IPS-NIHi11 (cell line): ENCODE data around the gene FAM184B.

Experiments
- DNase-seq: peaks from one replicate; pipeline ENCODE4 v3.0.0; 2012; ENCODE audit warnings: mixed read lengths, low spot score

FAM184B gene

GRCh38 chr4:17773135-17773698 lies 8.2 kb downstream of the FAM184B start:
- DNase-seq: no peak

DNA sequence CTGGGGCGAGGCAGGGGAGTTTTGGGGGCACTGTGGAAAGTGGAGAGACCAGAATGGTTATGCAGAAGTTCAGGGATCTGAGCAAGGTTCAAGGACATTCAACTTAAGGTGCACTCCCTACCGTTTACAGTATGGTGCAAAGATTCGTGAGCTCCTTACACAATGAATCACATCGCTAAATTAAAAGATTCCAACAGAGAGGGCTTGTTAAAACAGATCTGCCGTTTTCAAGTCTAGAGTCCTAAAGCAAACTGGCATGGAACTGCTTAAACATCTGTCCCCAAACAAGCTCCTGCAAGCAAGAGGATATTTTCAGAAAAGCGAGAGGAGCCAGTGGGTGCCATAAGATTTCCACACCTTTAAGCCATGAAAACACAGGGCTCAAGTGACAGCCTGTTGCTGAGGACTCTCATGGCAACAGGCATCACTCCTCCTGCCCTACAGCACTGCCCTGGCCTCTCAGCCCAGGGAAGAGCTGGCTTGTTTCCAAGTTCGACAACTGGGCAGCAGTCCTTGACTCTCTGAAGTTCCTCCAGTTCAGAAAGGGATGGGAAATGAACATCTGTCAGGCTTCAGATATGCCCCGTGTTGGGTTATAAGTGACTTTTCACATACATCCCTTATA lies 10.0 kb downstream of the FAM184B start:
- no peak for DNase-seq

GRCh38 chr4:17770845-17771244 lies 10.6 kb downstream of the FAM184B start:
- no peak for DNase-seq

GRCh38 chr4:17769406-17770174 lies 11.8 kb downstream of the FAM184B start:
- DNase-seq: no peak

- DNase-seq: no peak
Measured at GRCh38 chr4:17766826-17767458, 14.5 kb downstream of the FAM184B start.

DNA sequence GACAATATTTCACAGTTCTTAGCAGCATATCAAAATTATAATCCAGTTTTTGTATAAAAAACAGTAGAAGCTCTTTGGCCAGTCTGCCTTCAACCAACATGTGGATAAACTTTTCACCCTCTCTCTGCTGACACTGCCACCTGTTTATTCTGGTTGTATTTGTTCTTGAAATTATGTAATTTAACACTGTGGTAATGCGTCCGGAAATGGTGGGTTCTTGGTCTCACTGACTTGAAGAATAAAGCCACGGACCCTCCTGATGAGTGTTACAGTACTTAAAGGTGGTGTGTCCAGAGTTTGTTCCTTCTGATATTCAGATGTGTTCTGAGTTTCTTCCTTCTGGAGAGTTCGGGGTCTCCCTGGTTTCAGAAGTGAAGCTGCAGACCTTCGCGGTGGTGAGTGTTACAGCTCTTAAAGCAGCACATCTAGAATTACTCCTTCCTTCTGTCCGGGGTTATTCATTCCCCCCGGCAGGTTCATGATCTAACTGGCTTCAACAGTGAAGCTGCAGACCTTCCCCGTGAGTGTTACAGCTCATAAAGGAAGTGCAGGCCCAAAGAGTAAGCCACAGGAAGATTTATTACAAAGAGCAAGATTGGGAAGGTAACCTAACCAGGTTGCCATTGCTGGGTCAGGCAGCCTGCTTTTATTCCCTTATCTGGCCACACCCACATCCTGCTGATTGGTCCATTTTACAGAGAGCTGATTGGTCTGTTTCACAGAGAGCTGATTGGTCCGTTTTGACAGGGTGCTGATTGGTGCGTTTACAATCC lies 15.7 kb downstream of the FAM184B start:
- DNase-seq: no peak

DNA sequence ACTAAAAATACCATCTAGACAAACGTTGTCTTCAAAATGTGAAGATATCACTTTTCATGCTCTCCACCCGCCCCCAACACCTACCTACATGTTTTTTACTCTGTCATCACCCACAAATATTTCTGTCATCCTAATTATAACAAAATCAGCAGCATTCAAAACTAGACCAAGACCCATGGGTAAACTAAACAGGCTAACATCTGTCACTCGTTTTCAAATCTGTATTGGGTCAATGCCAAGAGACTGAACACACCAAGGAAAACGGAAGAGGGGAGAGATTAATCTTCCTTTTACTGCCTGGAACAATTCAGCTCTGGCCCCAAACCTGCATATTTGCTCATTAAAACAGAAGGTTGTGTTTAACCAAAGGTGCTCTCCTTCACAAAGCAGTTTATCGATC lies 17.5 kb downstream of the FAM184B start:
- DNase-seq: no peak

- DNase-seq: no peak
Measured at GRCh38 chr4:17763416-17763815, 18.0 kb downstream of the FAM184B start.

GRCh38 chr4:17762726-17763125 lies 18.7 kb downstream of the FAM184B start:
- DNase-seq: peak; percentile 33

GRCh38 chr4:17761062-17761461 lies 20.4 kb downstream of the FAM184B start:
- no peak for DNase-seq

DNA sequence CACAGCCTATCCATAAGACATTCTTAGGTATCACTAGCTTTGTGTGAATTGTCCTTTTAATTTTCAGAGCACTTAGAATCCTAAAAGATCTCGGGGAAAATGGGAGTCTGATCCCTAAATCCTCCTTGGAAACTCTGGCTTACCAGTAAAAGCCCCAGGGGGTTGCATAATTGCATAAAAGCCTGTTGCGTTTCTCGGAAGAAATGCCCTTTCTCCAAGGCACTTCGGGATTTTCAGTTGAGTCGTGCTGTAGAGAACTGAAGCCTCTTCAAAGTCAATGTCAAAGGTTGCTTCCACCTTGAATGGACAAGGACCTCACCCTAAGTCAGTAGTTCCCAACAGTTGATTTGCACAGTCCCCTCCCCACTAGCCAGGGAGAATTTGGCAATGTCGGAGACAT lies 20.8 kb downstream of the FAM184B start:
- DNase-seq: no peak

DNA sequence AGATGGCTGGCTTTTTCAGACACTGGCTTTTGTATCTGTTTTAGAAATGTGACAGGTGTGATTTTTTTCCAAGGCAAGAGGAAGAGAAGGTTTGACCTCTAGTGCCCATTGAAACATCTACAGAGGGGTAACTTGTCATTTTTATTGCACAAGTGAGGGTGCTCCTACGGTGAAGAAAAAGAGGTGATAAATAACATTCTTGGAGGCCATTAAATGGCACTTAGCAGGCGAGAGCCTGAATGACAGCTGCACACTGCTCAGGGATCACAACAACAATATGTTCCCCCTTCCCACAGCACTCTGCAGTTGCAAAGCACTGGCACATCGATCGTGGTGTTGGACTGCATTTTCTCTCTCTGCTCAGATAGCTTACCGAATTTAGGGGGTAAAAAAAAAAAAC lies 22.9 kb downstream of the FAM184B start:
- DNase-seq: no peak

DNA sequence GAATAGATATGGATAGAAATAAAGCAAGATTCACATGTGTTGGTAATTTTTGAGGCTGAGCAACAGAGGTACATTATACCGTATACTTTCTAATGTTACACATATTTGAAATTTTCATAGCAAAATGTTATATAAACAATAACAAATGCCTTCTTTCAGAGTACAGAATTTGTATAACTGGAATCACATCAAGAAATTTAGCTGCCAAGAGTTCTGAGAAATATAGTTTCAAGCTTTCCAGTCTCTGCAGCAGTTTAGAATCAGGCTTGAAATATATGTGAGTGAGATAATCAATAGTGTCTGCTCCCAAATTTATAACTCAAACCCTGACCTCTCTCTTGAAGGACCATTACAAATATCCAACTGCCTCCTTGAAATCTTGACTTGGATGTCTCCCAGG lies 23.8 kb downstream of the FAM184B start:
- DNase-seq: no peak

- DNase-seq: no peak
Measured at GRCh38 chr4:17753646-17754045, 27.8 kb downstream of the FAM184B start.

- no peak for DNase-seq
Measured at GRCh38 chr4:17740702-17741101, 40.7 kb downstream of the FAM184B start.

DNA sequence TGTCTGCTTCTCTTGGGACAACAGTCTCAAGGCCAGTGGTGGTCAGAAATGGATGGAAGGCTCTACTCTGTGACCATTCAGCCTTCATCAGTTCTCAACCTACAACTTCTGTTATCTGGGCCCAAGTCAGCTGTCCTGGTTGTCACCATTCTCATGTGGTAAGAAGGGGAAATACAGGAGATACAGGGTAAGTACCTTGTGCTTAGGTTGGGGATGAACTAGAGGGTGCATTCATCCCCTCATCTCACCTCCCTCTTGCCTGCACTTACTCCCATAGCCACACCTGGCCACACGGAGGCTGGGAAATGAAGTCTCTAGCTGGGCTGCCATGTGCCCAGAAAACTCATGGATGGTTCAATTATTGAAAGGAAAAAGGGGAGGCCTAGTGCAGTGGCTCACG lies 44.9 kb downstream of the FAM184B start:
- DNase-seq: no peak

- DNase-seq: no peak
Measured at GRCh38 chr4:17726911-17727310, 54.5 kb downstream of the FAM184B start.

DNA sequence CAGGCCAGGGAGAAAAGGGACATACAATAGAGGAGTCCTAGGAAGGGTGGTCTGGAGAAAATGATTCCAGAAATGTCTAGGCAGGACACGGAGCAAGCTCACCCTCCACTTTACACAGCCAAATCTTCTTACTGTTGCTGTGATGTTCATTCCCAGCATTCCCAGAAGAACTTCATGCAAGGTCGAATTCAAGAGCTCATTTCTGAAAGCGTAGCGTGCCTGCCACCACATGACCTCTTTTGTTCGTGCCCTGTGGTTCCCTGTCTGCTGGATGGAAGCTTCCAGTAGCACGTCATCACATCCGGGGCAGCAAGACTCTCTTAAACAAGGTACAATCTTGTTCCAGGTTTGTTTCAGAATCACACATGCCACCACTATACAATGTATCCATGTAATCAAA lies 57.8 kb downstream of the FAM184B start:
- DNase-seq: no peak

- no peak for DNase-seq
Measured at GRCh38 chr4:17722356-17722700, 59.1 kb downstream of the FAM184B start.

GRCh38 chr4:17721496-17722355 lies 59.7 kb downstream of the FAM184B start:
- DNase-seq: no peak

DNA sequence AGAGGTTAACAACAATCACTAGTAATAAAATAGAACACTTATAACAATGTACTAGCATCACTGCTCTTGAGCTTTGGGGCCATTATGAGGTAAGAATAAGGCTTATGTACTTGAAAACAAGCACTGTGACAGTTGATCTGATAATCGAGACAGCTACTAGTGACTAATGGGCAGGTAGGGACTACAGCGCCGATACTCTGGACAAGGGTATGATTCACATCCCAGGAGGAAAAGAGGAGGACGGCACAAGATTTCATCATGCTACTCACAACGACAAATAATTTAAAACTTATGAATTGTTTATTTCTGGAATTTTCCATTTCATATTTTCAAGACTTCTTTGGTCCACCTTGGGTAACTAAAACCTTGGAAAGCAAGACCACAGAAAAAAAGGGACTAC lies 62.3 kb downstream of the FAM184B start:
- no peak for DNase-seq
